SK-N-SH (cell line): Measurements from ENCODE around the gene PAK1. TPM values are rescaled to one million over a fixed set of nuclear protein-coding genes. Genes with fewer than 3 reads are reported as not detected.

Experiments used
- ELF1 ChIP-seq: IDR thresholded peaks from 2 replicates; pipeline ENCODE4 v1.4.0; 2012
- EP300 ChIP-seq, 2 experiments: IDR thresholded peaks; 2 replicates each; pipeline versions ENCODE4 v1.4.0 to v1.6.1; 2012; ENCODE audit warnings: borderline replicate concordance in 1 of 2, low read depth in 1 of 2, low read length in 1 of 2
- EZH2phosphoT487 ChIP-seq: fragments of 200-600 bp; sonication (generic); IDR thresholded peaks from 2 replicates; pipeline ENCODE4 v1.6.1; 2017; ENCODE audit warnings: low read depth, mixed run types, mild to moderate bottlenecking, antibody characterized with exemption, moderate library complexity, borderline replicate concordance
- FOSL2 ChIP-seq: IDR thresholded peaks from 2 replicates; pipeline ENCODE4 v1.4.0; 2012; ENCODE audit warnings: low read depth, mild to moderate bottlenecking, moderate library complexity, borderline replicate concordance
- FOXM1 ChIP-seq: IDR thresholded peaks from 2 replicates; pipeline ENCODE4 v1.4.0; 2012; ENCODE audit warnings: low read depth, mild to moderate bottlenecking
- GABPA ChIP-seq: IDR thresholded peaks from 2 replicates; pipeline ENCODE4 v1.4.0; 2012; ENCODE audit warnings: low read depth, mild to moderate bottlenecking
- GATA2 ChIP-seq: sonication (generic); formaldehyde crosslinking; IDR thresholded peaks from 2 replicates; pipeline ENCODE4 v1.5.0; 2020; ENCODE audit warnings: mild to moderate bottlenecking, missing genetic modification reagents
- JUND ChIP-seq: IDR thresholded peaks from 2 replicates; pipeline ENCODE4 v1.4.0; 2012
- MXI1 ChIP-seq: IDR thresholded peaks from 2 replicates; pipeline ENCODE4 v1.6.1; 2012; ENCODE audit warnings: mild to moderate bottlenecking, low read depth, low read length, improper control_type of control experiment
- NRF1 ChIP-seq: IDR thresholded peaks from 2 replicates; pipeline ENCODE4 v1.6.1; 2012; ENCODE audit warnings: low read depth, mild to moderate bottlenecking, low read length
- PBX3 ChIP-seq: IDR thresholded peaks from 2 replicates; pipeline ENCODE4; 2012
- POLR2AphosphoS5 ChIP-seq: IDR thresholded peaks from 2 replicates; pipeline ENCODE4 v1.6.1; 2012; ENCODE audit warnings: low read depth, low read length
- RFX5 ChIP-seq: IDR thresholded peaks from 2 replicates; pipeline ENCODE4 v1.6.1; 2012; ENCODE audit warnings: mild to moderate bottlenecking, improper control_type of control experiment, low read length
- SIN3A ChIP-seq: IDR thresholded peaks from 2 replicates; pipeline ENCODE4 v1.6.1; 2012; ENCODE audit warnings: low read depth, mild to moderate bottlenecking, low read length, moderate library complexity, borderline replicate concordance
- SMC3 ChIP-seq: IDR thresholded peaks from 2 replicates; pipeline ENCODE4 v1.6.1; 2012; ENCODE audit warnings: low read depth, low read length, improper control_type of control experiment
- TAF1 ChIP-seq: IDR thresholded peaks from 2 replicates; pipeline ENCODE4 v1.6.1; 2012; ENCODE audit warnings: low read depth, mild to moderate bottlenecking, low read length, moderate library complexity, borderline replicate concordance
- TCF12 ChIP-seq: IDR thresholded peaks from 2 replicates; pipeline ENCODE4 v1.4.0; 2012
- TEAD4 ChIP-seq: IDR thresholded peaks from 2 replicates; pipeline ENCODE4 v1.4.0; 2012; ENCODE audit warnings: mild to moderate bottlenecking, borderline replicate concordance; ENCODE audit not compliant: insufficient read depth
- YY1 ChIP-seq: IDR thresholded peaks from 2 replicates; pipeline ENCODE4 v1.4.0; 2012; ENCODE audit warnings: low read depth, mild to moderate bottlenecking
- ZBTB33 ChIP-seq: IDR thresholded peaks from 2 replicates; pipeline ENCODE4 v1.4.0; 2012; ENCODE audit warnings: low read depth, borderline replicate concordance
- polyA plus RNA-seq, 3 experiments: library from polyadenylated mRNA; depleted of rRNA; stranded (reverse); fragments of >200 nt; gene quantifications; 2 replicates each; pipeline ENCODE4 v1.2.3, GENCODE V29; 2012
- TF ChIP-seq, protein P1 (sequence below): IDR thresholded peaks from 2 replicates; pipeline ENCODE4 v1.6.1; 2012; ENCODE audit warnings: mild to moderate bottlenecking, low read depth, low read length, moderate library complexity
- TF ChIP-seq, protein P2 (sequence below): fragments of 150-350 bp; IDR thresholded peaks from 2 replicates; pipeline ENCODE4 v1.6.1; 2016; ENCODE audit warnings: mild to moderate bottlenecking, low read depth, low read length
- TF ChIP-seq, protein P3 (sequence below): IDR thresholded peaks from 2 replicates; pipeline ENCODE4 v1.4.0; 2012; ENCODE audit warnings: low read depth, borderline replicate concordance
- TF ChIP-seq, protein P4 (sequence below): IDR thresholded peaks from 2 replicates; pipeline ENCODE4 v1.4.0; 2012; ENCODE audit warnings: low read depth
- TF ChIP-seq, protein P5 (sequence below): fragments of 150-350 bp; IDR thresholded peaks from 2 replicates; pipeline ENCODE4 v1.6.1; 2017; ENCODE audit warnings: antibody characterized with exemption, low read length, low read depth, borderline replicate concordance

PAK1 gene
- polyA plus RNA-seq, 1 of the 3 experiments (the other 2 are of a cell fraction) = 17.9 TPM

DNA sequence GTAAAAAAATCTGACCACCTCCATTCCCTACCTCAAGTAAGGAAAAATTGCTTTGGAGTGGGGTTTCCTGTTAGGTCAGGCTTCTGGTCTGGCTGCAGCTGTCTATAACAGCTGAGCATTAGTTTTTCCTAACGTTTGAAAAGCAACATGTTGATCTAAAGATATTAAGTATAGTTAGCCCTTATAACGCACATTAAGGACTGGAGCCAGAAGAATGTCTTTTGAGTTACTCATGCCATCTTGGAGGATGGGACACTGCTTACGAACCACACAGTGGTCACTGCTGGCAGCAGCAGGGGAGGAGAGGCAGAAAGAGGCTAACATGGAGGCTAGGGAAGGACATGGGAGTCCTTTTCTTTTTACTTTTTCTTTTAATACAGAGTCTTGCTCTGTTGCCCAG, 128.3 kb downstream of the PAK1 start (continued):
- TF ChIP-seq, protein P1, sequence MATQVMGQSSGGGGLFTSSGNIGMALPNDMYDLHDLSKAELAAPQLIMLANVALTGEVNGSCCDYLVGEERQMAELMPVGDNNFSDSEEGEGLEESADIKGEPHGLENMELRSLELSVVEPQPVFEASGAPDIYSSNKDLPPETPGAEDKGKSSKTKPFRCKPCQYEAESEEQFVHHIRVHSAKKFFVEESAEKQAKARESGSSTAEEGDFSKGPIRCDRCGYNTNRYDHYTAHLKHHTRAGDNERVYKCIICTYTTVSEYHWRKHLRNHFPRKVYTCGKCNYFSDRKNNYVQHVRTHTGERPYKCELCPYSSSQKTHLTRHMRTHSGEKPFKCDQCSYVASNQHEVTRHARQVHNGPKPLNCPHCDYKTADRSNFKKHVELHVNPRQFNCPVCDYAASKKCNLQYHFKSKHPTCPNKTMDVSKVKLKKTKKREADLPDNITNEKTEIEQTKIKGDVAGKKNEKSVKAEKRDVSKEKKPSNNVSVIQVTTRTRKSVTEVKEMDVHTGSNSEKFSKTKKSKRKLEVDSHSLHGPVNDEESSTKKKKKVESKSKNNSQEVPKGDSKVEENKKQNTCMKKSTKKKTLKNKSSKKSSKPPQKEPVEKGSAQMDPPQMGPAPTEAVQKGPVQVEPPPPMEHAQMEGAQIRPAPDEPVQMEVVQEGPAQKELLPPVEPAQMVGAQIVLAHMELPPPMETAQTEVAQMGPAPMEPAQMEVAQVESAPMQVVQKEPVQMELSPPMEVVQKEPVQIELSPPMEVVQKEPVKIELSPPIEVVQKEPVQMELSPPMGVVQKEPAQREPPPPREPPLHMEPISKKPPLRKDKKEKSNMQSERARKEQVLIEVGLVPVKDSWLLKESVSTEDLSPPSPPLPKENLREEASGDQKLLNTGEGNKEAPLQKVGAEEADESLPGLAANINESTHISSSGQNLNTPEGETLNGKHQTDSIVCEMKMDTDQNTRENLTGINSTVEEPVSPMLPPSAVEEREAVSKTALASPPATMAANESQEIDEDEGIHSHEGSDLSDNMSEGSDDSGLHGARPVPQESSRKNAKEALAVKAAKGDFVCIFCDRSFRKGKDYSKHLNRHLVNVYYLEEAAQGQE = no peak
- TF ChIP-seq MXI1 = no peak
- TF ChIP-seq, protein P2, sequence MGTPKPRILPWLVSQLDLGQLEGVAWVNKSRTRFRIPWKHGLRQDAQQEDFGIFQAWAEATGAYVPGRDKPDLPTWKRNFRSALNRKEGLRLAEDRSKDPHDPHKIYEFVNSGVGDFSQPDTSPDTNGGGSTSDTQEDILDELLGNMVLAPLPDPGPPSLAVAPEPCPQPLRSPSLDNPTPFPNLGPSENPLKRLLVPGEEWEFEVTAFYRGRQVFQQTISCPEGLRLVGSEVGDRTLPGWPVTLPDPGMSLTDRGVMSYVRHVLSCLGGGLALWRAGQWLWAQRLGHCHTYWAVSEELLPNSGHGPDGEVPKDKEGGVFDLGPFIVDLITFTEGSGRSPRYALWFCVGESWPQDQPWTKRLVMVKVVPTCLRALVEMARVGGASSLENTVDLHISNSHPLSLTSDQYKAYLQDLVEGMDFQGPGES = no peak
- TF ChIP-seq FOSL2 = peak; percentile 79; the same call in 1 of the 2 replicates
- peak; percentile 42; the same call in 1 of the 2 replicates for TF ChIP-seq PBX3
- TF ChIP-seq GATA2 (CRISPR knock-in tag) = no peak
- TF ChIP-seq, protein P3, sequence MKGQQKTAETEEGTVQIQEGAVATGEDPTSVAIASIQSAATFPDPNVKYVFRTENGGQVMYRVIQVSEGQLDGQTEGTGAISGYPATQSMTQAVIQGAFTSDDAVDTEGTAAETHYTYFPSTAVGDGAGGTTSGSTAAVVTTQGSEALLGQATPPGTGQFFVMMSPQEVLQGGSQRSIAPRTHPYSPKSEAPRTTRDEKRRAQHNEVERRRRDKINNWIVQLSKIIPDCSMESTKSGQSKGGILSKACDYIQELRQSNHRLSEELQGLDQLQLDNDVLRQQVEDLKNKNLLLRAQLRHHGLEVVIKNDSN = no peak
- TF ChIP-seq EZH2phosphoT487 = no peak
- TF ChIP-seq, protein P4, sequence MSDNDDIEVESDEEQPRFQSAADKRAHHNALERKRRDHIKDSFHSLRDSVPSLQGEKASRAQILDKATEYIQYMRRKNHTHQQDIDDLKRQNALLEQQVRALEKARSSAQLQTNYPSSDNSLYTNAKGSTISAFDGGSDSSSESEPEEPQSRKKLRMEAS = peak; percentile 29; the same call in 1 of the 2 replicates
- TF ChIP-seq SIN3A = no peak
- TF ChIP-seq JUND = peak; percentile 59
- peak; percentile 61; the same call in 1 of the 2 replicates for TF ChIP-seq TEAD4
- TF ChIP-seq GABPA = no peak
- TF ChIP-seq EP300 (IDR thresholded peaks at IDR 0.05; ENCODE audit: borderline replicate concordance in 1 of 2, low read depth in 1 of 2, low read length in 1 of 2) = peak in 1 of 2 experiments; percentile 69; a peak in 1 of 4 replicates
- no peak for TF ChIP-seq ELF1
- TF ChIP-seq NRF1 = no peak
- TF ChIP-seq, protein P5, sequence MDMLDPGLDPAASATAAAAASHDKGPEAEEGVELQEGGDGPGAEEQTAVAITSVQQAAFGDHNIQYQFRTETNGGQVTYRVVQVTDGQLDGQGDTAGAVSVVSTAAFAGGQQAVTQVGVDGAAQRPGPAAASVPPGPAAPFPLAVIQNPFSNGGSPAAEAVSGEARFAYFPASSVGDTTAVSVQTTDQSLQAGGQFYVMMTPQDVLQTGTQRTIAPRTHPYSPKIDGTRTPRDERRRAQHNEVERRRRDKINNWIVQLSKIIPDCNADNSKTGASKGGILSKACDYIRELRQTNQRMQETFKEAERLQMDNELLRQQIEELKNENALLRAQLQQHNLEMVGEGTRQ = no peak
- TF ChIP-seq TCF12 = peak; percentile 84
- TF ChIP-seq RFX5 = no peak
- TF ChIP-seq TAF1 = no peak
- TF ChIP-seq ZBTB33 = no peak
- TF ChIP-seq FOXM1 = peak; percentile 64; the same call in 1 of the 2 replicates
- no peak for TF ChIP-seq POLR2AphosphoS5
- TF ChIP-seq SMC3 = no peak
- peak; percentile 26; the same call in 1 of the 2 replicates for TF ChIP-seq YY1
